Measurements from ENCODE around the gene PDE3A. TPM values are rescaled to one million over a fixed set of nuclear protein-coding genes. Genes with fewer than 3 reads are reported as not detected.

The PDE3A gene
- total and polyA plus RNA-seq, 7 donors = 6.6 to 90.0 (median 56.8) TPM

DNA sequence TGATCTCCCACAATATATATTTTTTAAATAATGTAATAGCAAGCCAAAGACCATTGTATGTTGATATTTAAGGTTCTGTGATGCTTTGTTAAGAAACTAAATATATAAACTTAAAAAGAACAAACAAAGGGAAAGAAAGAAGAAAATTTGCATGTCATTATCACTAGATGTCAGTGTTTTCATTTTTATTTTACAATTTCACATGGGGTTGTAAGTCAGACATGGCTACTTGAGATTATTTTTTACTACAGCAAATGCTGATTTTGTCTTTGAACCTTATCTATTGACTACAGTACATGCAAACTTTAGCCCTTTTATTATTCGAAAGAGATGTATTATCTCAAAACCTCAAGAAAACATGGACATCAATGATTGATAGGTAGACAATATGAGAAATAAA lies 362.9 kb downstream of the PDE3A start:
- TF ChIP-seq POLR2AphosphoS5 (IDR thresholded peaks at IDR 0.05) (no peak), POLR2A (IDR thresholded peaks at IDR 0.05) (no peak), EP300 (IDR thresholded peaks at IDR 0.05) (no peak)
- TF ChIP-seq, protein P1, sequence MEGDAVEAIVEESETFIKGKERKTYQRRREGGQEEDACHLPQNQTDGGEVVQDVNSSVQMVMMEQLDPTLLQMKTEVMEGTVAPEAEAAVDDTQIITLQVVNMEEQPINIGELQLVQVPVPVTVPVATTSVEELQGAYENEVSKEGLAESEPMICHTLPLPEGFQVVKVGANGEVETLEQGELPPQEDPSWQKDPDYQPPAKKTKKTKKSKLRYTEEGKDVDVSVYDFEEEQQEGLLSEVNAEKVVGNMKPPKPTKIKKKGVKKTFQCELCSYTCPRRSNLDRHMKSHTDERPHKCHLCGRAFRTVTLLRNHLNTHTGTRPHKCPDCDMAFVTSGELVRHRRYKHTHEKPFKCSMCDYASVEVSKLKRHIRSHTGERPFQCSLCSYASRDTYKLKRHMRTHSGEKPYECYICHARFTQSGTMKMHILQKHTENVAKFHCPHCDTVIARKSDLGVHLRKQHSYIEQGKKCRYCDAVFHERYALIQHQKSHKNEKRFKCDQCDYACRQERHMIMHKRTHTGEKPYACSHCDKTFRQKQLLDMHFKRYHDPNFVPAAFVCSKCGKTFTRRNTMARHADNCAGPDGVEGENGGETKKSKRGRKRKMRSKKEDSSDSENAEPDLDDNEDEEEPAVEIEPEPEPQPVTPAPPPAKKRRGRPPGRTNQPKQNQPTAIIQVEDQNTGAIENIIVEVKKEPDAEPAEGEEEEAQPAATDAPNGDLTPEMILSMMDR (IDR thresholded peaks at IDR 0.05) = no peak
- Histone ChIP-seq H3K27me3 (no peaks in the 10 kb centered on the region), H3K4me3 (no peak overlapping the region), H3K9me3 (no peaks in the 10 kb centered on the region), H3K36me3 (no peaks in the 10 kb centered on the region), H3K4me1 (no peaks in the 10 kb centered on the region), H3K27ac (no peak overlapping the region)
- intact Hi-C loops (cut with DNase I) = no loop called here
- DNase-seq = no peak
- WGBS, 2 donors = 84 to 87% methylated on average over 1 of the region's 1 CpG
